Epithelial cell of esophagus (primary cell): ENCODE results near the gene LIF.
A peak's percentile ranks its signal among the peaks of the same experiment; 100 is the strongest.

Experiments used
- DNase-seq: peaks from one replicate; pipeline ENCODE4 v3.0.0; 2010; ENCODE audit warnings: low read depth
- H3K4me3 ChIP-seq: 2 replicates; pipeline ENCODE4 v1.5.1; 2011; ENCODE audit warnings: mild to moderate bottlenecking, low read length, control low read depth
- TF ChIP-seq, protein P1 (sequence below): IDR thresholded peaks from 2 replicates; pipeline ENCODE4 v1.5.1; 2011; ENCODE audit warnings: low read depth, mild to moderate bottlenecking, low read length, control low read depth, inconsistent platforms; ENCODE audit not compliant: insufficient read depth; ENCODE audit errors: missing control alignments

The LIF gene

GRCh38 chr22:30212363-30212995 is 34.1 kb downstream of the LIF start:
- H3K4me3 ChIP-seq: no peak overlapping the region
- TF ChIP-seq, protein P1, sequence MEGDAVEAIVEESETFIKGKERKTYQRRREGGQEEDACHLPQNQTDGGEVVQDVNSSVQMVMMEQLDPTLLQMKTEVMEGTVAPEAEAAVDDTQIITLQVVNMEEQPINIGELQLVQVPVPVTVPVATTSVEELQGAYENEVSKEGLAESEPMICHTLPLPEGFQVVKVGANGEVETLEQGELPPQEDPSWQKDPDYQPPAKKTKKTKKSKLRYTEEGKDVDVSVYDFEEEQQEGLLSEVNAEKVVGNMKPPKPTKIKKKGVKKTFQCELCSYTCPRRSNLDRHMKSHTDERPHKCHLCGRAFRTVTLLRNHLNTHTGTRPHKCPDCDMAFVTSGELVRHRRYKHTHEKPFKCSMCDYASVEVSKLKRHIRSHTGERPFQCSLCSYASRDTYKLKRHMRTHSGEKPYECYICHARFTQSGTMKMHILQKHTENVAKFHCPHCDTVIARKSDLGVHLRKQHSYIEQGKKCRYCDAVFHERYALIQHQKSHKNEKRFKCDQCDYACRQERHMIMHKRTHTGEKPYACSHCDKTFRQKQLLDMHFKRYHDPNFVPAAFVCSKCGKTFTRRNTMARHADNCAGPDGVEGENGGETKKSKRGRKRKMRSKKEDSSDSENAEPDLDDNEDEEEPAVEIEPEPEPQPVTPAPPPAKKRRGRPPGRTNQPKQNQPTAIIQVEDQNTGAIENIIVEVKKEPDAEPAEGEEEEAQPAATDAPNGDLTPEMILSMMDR: no peak
- DNase-seq: peak; percentile 96

GRCh38 chr22:30211124-30211820 is 35.3 kb downstream of the LIF start:
- TF ChIP-seq, protein P1: no peak
- DNase-seq: no peak
- H3K4me3 ChIP-seq: no peak overlapping the region

DNA sequence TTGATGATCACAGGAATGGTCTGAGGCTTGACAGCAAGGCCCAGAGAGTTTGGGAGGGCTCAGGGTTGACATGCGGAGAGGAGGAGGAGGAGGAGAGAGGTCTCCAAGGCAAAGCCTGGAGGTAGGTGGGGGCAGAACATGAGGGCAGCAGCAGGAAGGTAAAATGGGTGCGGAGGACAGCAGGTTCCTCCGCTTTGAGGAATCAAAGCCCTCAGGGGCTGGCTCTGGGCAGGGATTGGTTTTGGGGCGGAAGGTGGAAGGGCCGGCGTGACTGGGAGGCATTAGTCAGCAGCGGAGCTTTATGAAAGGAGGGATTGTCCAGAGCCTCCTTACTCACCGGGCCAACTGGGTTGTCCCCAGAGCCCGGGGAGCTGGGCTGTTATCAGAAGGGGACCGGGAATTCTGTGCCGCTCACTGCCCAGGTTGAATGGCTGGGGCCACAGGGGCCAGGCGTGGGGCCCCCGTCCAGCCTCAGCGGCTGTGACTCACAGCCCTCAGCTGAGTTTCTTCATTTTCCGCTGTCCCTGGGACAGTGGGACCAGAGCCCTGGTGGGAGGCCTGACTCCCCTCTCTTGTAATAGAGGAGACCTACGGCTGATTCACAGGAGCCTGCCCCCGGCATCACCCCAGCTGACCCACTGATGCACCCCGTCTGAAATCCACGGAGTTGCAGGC is 36.2 kb downstream of the LIF start:
- peak; percentile 88 for DNase-seq
- no peak overlapping the region for H3K4me3 ChIP-seq
- TF ChIP-seq, protein P1: no peak

- TF ChIP-seq, protein P1: no peak
- H3K4me3 ChIP-seq: no peak overlapping the region
- no peak for DNase-seq
Measured at GRCh38 chr22:30209642-30210041, 36.9 kb downstream of the LIF start.

DNA sequence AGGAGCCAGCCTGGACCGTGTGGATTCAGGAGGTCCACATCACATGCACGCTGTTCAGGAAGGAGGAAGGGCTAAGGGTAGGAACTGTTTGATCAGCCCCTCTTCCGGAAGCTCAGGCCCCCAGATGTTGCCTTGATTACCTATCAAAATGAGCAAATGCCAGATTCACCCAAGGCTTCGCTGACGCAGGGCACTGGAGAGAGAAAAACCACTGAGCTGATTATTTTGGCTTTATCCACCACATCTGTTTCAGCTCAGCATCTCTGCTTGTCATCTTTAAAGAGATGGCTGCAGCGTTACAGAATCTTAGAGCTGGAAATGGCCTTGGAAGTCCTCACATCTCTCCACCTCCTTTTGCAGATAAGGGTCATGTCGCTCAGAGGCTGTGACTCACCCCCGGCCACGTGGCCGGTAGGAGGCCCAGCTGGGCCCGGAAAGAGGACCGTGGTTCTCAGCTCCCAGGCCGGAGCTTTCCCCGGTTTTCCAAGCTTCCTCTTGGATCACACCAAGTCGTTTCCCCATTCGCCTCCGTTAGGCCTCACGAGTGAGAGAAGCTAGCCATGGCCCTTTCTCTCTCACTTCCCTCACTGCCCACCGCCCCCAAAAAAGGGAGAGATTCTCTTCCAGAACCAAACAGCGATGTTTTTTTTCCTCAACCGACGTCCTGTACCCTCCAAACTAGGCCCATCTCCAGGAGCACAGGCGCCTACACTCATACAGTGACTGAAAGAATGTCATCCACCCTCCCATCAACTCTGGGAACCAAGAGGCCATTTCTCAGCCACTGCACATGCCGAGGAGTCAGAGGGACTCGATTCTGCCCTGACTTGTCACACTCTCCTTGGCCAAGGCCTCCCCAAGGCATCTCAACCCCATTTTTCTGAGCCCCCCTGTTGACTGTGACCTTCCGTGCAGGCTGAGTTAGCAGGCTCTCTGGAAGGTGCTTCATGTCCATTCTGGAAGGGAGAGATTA is 37.6 kb downstream of the LIF start:
- TF ChIP-seq, protein P1: no peak
- H3K4me3 ChIP-seq: no peak overlapping the region
- no peak for DNase-seq

GRCh38 chr22:30206944-30207343 is 39.6 kb downstream of the LIF start:
- TF ChIP-seq, protein P1: no peak
- no peak overlapping the region for H3K4me3 ChIP-seq
- DNase-seq: peak; percentile 92
